NCI-H510A (cell line): ENCODE data around the gene MOGAT3.

ENCODE experiments used
- DNase-seq: peaks from one replicate; lab custom pipeline; 2025; lab: John Stamatoyannopoulos, UW

Gene MOGAT3, protein sequence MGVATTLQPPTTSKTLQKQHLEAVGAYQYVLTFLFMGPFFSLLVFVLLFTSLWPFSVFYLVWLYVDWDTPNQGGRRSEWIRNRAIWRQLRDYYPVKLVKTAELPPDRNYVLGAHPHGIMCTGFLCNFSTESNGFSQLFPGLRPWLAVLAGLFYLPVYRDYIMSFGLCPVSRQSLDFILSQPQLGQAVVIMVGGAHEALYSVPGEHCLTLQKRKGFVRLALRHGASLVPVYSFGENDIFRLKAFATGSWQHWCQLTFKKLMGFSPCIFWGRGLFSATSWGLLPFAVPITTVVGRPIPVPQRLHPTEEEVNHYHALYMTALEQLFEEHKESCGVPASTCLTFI

DNA sequence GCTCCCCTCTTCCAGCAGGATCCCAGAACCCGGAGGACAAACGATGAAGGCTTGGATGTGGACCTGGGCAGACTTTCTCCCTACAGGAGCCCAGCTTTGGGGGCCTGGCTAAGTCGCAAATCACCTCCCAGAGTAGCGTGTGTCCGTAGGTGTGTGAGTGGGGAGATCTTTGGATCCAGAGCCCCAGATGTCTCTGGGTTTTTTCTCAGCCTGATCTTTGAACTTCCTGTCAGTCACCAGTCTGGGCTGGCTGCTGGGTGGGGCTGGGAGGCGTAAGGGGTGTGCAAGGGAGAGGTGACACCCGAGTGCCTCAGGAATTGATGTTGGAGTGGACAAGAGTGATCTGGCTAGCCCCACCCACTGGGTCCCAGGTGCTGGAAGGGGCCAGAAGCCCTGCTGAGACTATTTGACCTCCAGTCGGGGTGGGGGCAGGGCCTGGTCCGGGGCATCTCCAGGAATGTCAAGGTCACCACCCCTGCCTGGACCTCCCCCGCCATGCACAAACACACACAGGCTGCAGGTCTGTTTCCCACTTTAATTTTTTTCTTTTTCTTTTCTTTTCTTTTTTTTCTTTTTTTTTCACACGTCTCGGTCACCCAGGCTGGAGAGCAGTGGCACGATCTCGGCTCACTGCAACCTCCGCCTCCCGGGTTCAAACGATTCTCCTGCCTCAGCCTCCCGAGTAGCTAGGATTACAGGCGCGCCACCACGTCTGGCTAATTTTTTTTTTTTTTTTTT lies at the start of gene MOGAT3:
MOGAT3 (minus strand) TSS at position 175 of the 738 bp plus-strand sequence. CDS start 182 bp downstream, outside the sequence.
- no peak for DNase-seq

DNA sequence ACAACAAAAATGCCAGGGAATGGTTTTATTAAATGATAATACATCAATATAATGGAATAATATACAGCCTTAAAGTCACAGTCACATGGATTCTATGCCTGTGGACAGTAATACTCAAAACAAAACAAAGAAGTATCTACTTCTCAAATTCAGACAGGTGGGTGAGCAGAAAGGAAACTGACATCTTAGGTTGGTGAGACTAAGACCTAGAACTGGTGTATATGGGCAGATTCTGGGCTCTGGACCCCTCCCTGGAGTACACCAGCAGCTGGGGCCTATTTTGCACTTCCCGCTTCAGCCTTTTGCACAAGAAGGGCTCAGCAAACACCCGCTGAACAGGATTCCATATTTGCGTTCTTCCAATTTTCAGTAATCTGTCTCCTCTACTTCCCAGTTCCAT lies 49.5 kb upstream of the MOGAT3 start:
- DNase-seq, result no peak

DNA sequence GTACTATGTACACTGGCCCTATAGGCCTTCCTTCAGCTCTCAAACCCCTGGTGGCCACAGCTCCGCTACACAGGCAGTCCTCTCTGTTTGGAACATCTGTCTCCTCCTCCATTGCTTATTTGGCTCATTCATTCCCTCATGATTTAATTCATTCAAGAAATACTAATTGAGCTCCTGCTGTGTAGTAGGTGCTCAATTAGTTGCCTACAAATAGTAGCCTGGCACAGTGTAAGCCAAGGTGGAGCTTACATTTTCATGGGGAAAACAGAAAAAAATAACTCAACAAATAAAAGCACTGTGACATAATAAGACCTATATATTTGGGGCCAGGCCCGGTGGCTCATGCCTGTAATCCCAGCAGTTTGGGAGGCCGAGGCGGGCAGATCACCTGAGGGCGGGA lies 47.4 kb upstream of the MOGAT3 start:
- no peak for DNase-seq

DNA sequence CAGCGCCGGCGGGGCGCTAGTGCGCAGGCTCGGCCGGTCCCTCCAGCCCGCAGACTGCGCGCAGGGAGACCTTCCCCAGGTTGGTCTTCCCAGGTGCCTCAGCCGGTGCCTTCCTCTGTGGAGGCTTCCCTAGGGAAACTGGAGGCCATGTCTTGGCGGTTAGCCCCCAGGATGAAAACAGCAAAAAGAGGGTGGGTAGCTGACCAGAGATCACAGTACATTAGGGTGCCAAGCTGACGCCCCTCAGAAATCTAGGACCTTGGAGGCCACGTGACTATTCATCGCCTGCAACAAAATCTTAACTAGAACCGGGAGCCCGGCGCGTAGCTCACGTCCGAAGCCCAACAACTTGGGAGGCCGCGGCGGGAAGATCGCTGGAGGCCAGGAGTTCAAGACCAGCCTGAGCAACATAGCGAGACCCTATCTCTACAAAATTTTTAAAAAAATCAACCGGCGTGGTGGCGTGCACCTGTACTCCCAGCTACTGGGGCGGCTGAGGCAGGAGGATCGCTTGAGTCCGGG lies 44.4 kb upstream of the MOGAT3 start:
- DNase-seq, result peak; percentile 81

DNA sequence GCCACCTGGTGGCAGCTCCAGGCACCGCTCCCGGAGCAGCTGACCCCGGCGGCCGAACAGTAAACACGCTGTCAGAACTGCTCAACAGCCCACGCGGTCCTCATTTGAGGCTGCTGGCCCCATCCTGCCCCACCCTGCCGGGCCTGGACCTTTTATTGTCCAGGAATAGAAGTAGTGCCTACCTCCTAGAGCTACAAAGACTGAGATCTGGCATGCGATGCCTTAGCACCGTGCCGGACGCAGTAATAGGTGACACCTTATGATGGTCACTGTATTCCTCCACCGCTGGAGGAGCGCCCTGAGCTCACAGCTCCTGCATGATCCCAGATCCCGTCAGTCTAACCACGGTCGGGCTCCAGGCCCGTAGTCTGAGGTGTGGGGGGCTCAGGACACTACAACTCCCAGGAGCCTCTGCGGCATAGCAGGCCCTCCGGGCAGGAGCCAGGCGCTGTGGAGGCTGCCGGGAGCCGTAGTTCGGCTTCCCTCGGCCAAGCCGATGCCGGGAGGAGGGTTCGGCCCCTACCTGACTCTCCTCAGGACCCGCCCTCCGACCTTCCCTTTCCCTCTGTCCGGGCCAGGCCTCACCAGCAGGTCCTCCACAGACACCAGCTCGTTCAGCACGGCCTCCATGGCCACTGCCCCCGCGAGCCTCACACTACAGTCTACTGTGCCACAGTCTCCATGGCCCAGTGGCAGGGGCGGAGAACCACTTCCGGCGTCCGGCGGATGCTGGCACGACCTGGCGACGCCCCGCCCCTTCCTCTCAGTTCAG lies 43.7 kb upstream of the MOGAT3 start, which contains the start of gene FIS1:
FIS1 (minus strand) TSS at position 707 of the 772 bp plus-strand sequence; CDS start at position 630, 77 bp downstream.
- peak; percentile 48 for DNase-seq

DNA sequence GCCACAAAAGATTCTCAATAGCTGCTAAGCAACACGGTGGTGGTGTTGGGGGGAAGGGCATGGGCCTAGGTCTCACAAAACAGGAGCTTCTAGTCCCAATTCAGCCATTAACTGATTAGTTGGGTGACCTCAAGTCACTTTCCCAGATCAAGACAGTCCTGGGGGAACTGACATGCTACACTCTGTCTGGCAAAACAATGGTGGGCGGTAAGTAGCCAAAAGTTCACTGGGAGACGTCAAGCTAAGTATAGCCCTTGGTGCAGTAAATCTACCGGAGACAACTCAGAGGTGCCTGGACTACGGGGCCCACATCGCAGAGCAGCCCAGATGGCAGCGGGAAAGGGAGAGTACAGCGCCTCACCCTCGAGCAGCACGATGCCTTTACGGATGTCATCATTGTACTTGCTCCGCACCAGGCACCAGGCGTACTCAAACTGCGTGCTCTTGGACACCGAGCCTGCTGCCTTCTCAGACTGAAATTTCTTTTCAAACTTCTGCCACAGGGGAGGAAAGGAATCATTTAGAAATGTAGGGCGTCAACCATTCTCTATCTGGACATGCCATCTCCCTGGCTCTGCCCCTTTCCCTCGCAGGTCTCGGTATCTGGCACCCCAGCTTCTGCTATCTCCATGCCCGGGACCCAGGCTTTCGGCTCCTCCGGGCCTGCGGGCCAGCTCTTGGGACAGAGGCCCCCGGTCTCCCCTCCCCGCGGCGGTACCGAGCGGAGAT lies 43.0 kb upstream of the MOGAT3 start:
- DNase-seq, result no peak

DNA sequence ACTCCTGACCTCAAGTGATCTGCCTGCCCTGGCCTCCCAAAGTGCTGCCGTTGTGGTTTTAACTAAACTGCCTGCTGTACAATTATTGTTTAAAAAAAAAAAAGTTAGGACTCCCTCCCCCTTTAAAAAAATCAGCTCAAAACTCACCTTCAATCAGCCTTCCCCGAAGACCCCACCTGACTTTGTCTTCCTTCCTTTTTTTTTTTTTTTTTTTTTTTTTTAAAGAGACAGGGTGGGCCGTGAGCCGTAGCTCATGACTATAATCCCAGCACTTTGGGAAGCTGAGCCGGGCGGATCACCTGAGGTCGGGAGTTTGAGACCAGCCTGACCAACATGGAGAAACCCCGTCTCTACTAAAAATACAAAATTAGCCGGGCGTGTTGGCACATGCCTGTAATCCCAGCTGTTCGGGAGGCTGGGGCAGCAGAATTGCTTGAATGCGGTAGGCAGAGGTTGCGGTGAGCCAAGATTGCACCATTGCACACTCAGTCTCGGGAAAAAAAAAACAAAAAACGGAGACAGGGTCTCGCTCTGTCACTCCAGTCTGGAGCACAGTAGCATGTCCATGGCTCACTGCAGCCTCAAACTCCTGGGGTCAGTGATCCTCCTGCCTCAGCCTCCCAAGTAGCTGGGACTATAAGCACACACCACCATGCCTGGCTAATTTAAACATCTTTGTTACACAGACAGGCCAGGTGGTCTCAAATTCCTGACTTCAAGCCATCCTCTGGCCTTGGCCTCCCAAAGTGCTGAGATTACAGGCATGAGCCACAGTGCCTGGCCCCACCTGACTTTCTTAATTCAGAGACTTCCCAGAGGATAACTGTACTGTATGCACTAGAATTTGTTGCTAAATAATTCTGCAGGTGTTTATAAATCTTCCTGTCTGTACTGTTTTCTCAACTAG lies 40.9 kb upstream of the MOGAT3 start:
- no peak for DNase-seq

DNA sequence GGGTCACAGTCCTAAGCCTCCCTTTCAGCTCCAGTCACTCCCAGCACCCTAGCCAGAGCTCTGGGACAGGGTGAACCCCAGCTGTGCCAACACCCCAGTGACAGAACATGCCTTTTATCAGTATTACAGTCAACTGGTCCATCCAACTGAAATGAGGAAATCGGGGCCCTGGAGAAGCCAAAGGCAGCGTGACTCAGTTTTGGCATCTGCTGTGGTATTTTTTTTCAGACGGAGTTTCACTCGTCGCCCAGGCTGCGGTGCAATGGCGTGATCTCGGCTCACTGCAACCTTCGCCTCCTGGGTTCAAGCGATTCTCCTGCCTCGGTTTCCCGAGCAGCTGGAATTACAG lies 40.2 kb upstream of the MOGAT3 start:
- no peak for DNase-seq

DNA sequence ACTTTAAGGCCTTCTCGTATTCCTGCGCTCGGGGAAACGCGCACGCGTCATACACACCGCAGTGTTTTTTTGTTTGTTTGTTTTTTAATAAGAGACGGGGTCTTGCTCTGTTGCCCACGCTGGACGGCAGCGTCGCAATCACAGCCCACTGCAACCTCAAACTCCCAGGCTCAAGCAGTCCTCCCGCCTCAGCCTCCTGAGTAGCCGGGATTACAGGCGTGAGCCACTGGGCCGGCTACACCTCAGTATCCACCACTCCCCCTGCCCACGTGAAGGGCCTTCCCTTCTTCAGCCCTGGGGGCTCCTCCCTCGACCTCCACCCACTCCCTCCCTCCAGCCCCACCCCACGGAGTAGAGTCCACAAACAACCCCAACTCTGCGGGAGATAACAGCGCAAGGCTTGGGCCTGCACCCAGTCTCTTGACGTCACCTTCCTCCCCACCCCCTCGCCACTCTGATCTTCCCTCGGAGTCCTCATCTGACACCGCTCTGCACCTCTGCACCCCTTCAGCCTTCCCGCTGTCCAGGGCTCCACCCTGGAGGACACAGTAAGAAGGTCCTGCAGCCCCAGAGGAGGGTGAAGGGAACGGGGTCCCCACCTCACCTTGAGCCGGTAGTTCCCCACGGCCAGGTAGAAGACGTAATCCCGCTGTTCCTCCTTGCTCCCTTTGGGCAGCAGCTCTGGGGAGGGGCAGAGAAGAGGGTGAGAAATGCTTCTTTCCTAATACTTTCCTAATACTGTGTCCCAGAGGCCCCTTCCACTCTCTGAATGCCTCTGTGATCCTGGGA lies 39.6 kb upstream of the MOGAT3 start:
- no peak for DNase-seq

DNA sequence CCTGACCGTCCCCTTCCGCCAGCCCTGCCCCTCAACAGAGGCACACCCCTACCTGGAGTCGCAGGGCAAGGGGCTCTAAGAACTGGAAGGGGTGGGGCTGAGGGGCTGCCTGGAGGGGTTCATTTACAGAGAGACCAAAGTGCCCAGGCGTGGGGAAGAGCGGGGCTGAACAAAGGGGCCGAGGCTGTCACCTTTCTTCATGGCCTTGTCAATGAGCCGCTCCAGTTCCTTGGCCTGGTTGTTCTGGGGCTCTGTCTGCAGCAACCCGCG lies 39.0 kb upstream of the MOGAT3 start:
- DNase-seq, result no peak

DNA sequence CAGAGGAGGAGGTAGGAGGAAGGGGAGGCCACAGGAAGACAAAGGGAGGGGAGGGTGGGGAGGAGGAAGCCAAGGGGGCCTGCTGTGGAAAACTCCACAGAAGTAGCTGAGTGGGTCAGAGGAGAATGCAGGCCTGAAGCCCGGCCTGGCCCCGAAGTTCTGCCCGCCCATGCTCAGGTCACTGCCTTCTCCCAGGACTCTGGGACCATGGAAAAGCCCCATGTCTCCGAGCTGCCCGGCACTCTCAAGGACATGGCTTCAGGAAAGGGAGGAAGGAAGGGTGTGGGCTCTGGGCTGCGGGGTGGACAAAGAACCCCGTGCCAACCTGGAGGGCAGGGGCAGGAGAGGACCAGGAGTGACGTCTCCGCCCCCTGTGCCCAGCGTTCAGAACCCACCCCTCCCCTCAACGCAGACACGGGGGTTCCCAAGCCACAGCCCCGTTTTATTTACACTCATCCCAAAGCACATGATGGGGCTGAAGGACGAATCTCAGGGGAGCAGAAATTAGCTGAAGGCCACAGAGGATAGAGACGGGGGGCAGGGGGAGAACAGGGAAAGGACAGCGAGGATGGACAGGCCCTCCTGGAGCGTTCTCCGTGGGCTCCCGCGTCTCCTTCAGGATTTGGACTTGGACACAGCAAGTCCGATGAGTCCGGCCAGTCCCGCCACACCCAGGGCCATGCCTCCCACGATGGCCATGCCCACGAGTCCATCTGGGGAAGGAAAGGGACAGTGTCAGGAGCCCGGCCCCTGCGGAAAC lies 38.5 kb upstream of the MOGAT3 start:
- DNase-seq, result no peak

DNA sequence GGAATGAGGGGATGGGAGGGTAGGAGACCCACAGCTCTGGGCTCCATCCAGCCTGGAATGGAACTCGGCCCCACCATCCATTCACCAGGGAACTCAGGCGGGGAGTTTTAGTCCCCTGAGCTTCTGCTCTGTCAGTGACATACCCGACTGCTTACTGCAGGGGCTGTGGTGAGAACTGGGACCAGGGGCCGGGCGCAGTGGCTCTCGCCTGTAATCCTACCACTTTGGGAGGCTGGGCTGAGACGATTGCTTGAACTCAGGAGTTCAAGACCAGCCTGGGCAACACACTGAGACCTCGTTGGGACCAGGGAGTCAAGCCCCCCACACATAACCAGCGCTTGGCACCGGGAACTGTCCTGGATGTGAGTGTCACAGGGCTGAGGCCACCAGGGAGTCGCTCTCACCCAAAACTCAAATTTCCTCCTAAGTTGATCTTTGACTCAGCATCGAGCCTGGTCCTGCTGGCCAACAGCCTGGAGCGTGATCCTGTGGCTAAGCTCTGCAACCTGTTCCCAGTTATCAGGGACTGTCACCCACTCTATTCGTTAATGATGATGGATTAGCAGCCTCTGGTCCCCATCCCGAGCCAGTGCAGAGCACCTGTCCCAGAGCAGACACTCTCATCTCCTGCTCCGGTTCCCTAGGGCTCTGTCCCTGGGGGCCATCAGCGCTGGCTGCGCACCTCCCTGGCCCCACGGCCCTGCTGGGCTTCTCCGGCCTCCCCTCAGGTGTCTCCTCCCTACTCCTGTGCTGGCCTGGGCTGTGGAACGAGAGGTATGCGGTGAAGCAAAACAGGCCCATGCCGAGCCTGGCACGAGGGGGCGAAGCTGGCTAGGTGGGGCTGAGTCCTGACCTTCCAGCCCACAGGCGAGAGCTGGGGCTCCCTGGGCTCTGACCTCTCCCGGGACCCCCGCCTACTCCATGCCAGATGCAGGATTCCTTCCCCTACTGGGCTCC lies 37.7 kb upstream of the MOGAT3 start:
- no peak for DNase-seq

DNA sequence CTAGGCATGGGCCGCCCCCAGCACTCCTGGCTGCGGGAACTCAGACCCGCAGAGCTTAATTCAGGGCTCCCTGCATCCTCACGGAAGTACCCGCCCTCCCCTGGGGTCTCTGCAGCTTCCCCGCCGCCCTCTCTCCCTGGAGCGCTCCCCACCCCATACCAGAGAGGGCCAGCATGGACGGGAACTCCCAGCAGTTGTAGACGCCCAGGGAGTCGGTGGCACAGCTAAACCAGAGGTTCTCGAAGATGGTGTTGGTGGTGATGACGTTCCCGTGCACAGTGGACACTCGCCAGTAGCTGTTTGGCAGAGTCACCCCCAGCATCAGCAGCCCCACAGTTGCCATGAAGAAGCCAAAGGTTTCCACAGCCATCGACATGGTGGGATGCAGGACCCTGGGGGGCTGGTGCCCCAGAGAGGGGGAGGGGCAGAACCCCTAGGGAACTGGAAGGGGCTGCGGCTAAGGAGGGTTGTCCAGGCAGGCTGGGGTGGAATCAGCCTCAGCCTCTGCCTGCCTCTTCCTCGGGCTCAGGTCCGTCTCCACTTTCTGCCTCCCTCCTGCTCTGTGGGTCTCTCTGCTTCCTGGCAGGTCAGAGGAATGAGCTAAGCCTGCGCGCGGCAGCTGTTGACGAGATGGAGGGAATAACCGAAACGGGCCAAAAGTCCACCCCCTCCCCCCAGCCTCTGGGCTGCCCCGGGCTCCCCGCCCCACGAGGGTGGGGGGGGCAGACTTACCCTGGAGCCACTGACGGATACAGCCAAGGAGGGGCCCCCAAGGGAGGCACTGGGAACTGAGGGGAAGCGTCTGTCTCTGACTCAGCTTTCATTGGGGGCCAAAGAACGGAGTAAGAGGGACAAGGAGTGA lies 36.6 kb upstream of the MOGAT3 start, which contains the start of gene CLDN15:
CLDN15 (minus strand) TSS at position 597 of the 862 bp plus-strand sequence; CDS start at position 376, 221 bp downstream.
- DNase-seq, result no peak

DNA sequence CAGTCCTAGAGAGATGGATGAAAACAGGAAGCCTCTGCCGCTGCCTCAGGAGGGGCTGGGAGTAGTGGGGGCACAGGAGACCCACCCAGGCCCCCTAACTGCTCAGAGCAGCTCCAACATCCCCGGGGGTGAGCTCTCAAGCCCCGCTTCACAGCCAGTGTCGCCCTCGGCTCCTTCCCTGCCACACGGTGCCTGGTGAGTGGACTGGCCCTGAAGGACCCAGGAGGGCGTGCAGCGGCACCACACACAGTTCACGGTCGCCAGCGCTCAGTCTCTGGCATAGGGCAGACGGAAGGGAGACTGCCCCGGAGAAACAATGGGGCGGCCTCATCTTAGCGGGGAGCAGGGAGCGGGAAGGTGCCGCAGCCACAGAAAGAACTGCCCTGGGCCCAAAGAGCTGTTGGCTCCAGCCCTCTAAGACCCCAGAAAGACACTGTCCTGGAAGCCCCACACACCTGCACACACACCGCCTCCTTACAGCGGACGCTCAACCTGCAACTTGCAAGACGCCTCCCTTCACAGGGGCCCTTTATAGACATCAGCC lies 35.5 kb upstream of the MOGAT3 start:
- no peak for DNase-seq

DNA sequence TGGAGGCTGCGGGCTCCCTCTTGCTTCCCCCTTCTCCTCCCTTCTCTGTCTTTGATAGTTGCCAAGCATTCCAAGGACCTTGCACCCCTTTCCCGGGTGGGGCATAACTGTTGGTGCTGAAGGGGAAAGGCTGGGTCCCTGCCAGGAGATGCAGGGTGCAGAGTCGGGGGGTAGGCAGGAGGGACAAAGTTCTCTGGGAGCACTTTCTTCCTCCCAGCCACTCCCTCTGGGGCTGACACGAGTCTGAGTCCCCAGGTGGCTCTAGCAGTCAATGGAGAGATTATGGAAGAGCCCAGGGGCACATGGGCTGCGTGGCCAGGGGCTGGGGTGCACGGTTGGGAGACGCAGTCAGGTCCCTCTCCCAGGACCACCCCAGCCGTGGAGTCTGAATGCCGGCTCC lies 34.7 kb upstream of the MOGAT3 start:
- DNase-seq, result no peak

DNA sequence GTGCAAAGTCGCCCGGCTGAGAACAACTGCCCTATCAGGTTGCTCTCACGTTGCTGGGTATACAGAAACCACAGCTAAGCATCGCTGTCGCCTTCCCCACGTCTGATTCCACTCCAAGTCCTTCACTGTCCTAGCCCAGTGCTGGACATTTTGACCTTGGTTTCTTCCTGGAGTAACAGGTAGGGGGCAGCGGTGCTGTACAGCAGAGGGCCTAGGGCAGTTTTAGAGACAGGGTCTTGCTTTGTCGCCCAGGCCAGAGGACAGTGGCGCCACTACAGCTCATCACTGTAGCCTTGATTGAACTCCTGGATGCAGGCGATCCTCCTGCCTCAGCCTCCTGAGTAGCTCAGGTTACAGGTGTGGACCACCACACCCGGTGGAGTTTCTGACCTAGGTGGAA lies 34.2 kb upstream of the MOGAT3 start:
- DNase-seq, result no peak

DNA sequence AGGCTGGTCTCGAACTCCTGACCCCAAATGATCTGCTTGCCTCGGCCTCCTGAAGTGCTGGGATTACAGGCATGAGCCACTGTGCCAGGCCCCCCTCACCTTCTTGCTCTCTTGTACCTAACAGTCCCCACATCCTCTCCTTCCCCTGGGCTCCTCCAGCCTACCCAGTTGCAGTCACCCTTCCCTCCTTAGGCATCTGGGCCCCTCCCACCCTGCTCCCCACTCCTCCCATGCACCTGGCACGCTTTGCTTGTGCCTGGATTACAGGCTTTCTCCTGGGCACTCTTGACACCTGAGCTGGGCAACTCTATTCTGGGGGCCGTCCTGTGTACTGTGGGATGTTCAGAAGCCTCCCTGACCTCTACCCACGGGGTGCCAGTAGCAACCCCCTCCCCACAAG lies 33.8 kb upstream of the MOGAT3 start:
- DNase-seq, result no peak
